K562 (cell line): ENCODE data around the gene SERTAD3. TPM values are rescaled to one million over a fixed set of nuclear protein-coding genes. Genes with fewer than 3 reads are reported as not detected.

Source experiments
- CGGBP1 ChIP-seq: fragments of 250-450 bp; sonication (Bioruptor Pico); IDR thresholded peaks from 2 replicates; pipeline ENCODE4 v1.9.0; 2021; ENCODE audit warnings: mild to moderate bottlenecking
- DDX20 ChIP-seq: fragments of 450-650 bp; IDR thresholded peaks from 2 replicates; pipeline ENCODE4 v1.6.1; 2016; ENCODE audit warnings: missing genetic modification characterization, low read depth, mild to moderate bottlenecking, missing compliant biosample characterization, moderate library complexity
- EZH2 ChIP-seq: IDR thresholded peaks from 2 replicates; pipeline ENCODE4 v1.6.1; 2012; ENCODE audit warnings: low read depth, mild to moderate bottlenecking, inconsistent platforms, low read length, borderline replicate concordance
- FOXK1 ChIP-seq: sonication (generic); formaldehyde crosslinking; IDR thresholded peaks from 2 replicates; pipeline ENCODE4 v1.8.0; 2022; ENCODE audit warnings: missing genetic modification reagents, mild to moderate bottlenecking, borderline replicate concordance
- GTF2E2 ChIP-seq: fragments of 200-800 bp; sonication (Bioruptor generic); IDR thresholded peaks from 2 replicates; pipeline ENCODE4 v1.6.1; 2016; ENCODE audit warnings: missing genetic modification characterization, missing compliant biosample characterization
- MITF ChIP-seq: IDR thresholded peaks from 2 replicates; pipeline ENCODE4 v1.6.1; 2014; ENCODE audit warnings: antibody characterized with exemption
- PRDM10 ChIP-seq: fragments of 450-650 bp; IDR thresholded peaks from 2 replicates; pipeline ENCODE4 v1.6.1; 2018; ENCODE audit not compliant: partially characterized antibody
- SNIP1 ChIP-seq: fragments of 450-650 bp; IDR thresholded peaks from 2 replicates; pipeline ENCODE4 v1.7.1; 2017; ENCODE audit warnings: low read depth, mild to moderate bottlenecking
- TAL1 ChIP-seq: fragments of 450-650 bp; IDR thresholded peaks from 2 replicates; pipeline ENCODE4 v1.6.1; 2016; ENCODE audit warnings: mild to moderate bottlenecking
- ZNF239 ChIP-seq: fragments of 250-450 bp; sonication (Bioruptor Pico); IDR thresholded peaks from 2 replicates; pipeline ENCODE4 v1.4.0; 2020; ENCODE audit warnings: mild to moderate bottlenecking
- polyA plus RNA-seq, 8 experiments: library from polyadenylated mRNA; depleted of rRNA in 4 of 8; stranded (reverse) in 5 of 8; unstranded in 3 of 8; fragments of >200 nt; fragmentation: Nextera tagmentation in 2 of 8; fragmentation: Illumina TruSeq in 1 of 8; extraction: Ambion mirVana in 2 of 8; extraction: Trizol in 1 of 8; gene quantifications; 2 replicates each; pipeline versions ENCODE4 v1.2.1 to v1.2.3, GENCODE V29; 2011 to 2014; ENCODE audit warnings: inconsistent platforms in 1 of 8, missing spikeins in 1 of 8
- total RNA-seq, 7 experiments: library from RNA; depleted of rRNA in 6 of 7; stranded (reverse); fragments of >200 nt in 6 of 7; fragmentation: Illumina TruSeq in 2 of 7; extraction: Trizol in 2 of 7; gene quantifications; 2 replicates each; pipeline versions ENCODE4 v1.2.1 to v1.2.3, GENCODE V29; 2011 to 2021; ENCODE audit warnings: low replicate concordance in 1 of 7
- TF ChIP-seq, protein P1 (sequence below), 2 experiments: fragments of 450-650 bp; IDR thresholded peaks; 2 replicates each; pipeline ENCODE4 v1.6.1; 2016; ENCODE audit warnings: mild to moderate bottlenecking in 2 of 2, borderline replicate concordance in 1 of 2, low read depth in 1 of 2, moderate library complexity in 1 of 2

The SERTAD3 gene
- total and polyA plus RNA-seq, 9 of the 15 experiments (the other 6 are each of a cell fraction or from before 2014, with no cell fraction given) = 5.4 to 28.9 (median 17.5) TPM

- TF ChIP-seq, protein P1, sequence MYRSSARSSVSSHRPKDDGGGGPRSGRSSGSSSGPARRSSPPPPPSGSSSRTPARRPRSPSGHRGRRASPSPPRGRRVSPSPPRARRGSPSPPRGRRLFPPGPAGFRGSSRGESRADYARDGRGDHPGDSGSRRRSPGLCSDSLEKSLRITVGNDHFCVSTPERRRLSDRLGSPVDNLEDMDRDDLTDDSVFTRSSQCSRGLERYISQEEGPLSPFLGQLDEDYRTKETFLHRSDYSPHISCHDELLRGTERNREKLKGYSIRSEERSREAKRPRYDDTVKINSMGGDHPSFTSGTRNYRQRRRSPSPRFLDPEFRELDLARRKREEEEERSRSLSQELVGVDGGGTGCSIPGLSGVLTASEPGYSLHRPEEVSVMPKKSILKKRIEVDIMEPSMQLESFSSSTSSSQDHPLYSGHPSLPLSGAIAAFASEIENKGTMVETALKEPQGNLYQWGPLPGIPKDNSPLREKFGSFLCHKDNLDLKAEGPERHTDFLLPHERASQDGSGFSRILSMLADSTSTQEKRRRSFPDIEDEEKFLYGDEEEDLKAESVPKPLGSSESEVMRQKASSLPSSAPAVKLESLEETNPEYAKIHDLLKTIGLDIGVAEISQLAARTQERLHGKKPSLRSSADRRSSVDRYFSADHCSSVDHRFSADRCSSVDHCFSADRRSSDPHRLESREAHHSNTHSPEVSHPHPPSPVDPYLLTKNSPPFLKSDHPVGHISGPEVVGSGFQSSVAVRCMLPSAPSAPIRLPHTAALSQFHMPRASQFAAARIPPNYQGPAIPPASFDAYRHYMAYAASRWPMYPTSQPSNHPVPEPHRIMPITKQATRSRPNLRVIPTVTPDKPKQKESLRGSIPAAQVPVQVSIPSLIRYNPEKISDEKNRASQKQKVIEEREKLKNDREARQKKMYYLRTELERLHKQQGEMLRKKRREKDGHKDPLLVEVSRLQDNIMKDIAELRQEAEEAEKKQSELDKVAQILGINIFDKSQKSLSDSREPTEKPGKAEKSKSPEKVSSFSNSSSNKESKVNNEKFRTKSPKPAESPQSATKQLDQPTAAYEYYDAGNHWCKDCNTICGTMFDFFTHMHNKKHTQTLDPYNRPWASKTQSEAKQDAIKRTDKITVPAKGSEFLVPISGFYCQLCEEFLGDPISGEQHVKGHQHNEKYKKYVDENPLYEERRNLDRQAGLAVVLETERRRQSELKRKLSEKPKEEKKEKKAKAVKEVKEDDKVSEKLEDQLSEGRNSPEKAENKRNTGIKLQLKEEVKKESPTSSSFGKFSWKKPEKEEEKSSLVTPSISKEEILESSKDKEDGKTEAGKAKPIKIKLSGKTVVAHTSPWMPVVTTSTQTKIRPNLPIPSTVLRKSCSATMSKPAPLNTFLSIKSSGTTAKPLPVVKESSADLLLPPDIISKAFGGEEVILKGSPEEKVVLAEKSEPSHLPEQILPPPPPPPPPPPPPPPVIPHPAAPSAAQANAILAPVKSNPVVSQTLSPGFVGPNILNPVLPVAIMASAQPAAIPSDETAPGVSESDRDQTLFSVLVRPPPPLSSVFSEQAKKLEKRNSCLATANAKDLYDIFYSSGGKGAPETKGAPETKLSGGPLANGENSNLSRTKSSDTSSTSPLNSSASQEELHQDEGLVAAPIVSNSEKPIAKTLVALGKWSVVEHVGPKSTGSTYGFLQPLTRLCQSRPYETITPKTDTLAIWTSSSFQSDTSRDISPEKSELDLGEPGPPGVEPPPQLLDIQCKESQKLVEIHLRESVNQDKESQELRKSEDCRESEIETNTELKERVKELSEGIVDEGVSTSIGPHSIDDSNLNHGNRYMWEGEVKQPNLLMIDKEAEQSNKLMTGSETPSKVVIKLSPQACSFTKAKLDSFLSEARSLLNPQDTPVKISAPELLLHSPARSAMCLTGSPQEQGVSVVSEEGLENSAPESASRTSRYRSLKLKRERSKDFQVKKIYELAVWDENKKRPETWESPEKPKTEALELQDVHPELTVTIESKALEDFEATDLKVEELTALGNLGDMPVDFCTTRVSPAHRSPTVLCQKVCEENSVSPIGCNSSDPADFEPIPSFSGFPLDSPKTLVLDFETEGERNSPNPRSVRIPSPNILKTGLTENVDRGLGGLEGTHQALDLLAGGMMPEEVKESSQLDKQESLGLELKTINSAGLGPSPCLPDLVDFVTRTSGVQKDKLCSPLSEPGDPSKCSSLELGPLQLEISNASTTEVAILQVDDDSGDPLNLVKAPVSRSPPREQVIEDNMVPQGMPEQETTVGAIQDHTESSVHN (IDR thresholded peaks at IDR 0.05; ENCODE audit: borderline replicate concordance in 1 of 2, low read depth in 1 of 2) = no peak
- peak; percentile 73; the same call in 1 of the 2 replicates for TF ChIP-seq FOXK1 (CRISPR knock-in tag)
- TF ChIP-seq GTF2E2 (tag) = 0 out of 2 replicates have a peak, but pooled peaks have one; percentile 33
- TF ChIP-seq DDX20 (tag) = no peak
- TF ChIP-seq CGGBP1 (CRISPR knock-in tag) = no peak
- TF ChIP-seq MITF = peak; percentile 69; the same call in 1 of the 2 replicates
- peak; percentile 73 for TF ChIP-seq PRDM10
- no peak for TF ChIP-seq ZNF239 (CRISPR knock-in tag)
- no peak for TF ChIP-seq TAL1
- no peak for TF ChIP-seq SNIP1
- TF ChIP-seq EZH2 = no peak
Observed at GRCh38 chr19:40420766-40421765, 23.1 kb downstream of the SERTAD3 start (continued).
